ENCODE results near the gene UHRF2. TPM values are rescaled to one million over a fixed set of nuclear protein-coding genes. Genes with fewer than 3 reads are reported as not detected.

UHRF2 gene
- total RNA-seq, 1 experiment from 2014 or later = 40.6 TPM

GRCh38 chr9:6467006-6467625 is 54.1 kb downstream of the UHRF2 start:
- intact Hi-C loops (cut with micrococcal nuclease) = no loop called here
- ChIA-PET POLR2A (no interaction called here), RAD21 (ENCODE audit: low non-redundant PET in 1 of 2, low total read pairs in 2 of 2, uncharacterized antibody in 2 of 2, unreplicated experiment in 2 of 2) (no interaction called here), CTCF (no interaction called here)
- Histone ChIP-seq H3K36me3 (ENCODE audit: control insufficient read depth in 1 of 2, insufficient read depth in 2 of 2, low read length in 2 of 2) (no peaks in the 10 kb centered on the region; a peak in 1 of 4 replicates), H2AFZ (ENCODE audit: low read depth, low read length, poor library complexity, severe bottlenecking) (no peak overlapping the region), H3K4me3 (replicated peaks in 1 of 2; ENCODE audit: low read depth in 1 of 2, low read length in 2 of 2) (no peak overlapping the region), H3K9me3 (ENCODE audit: control insufficient read depth in 1 of 2, insufficient read depth in 1 of 2, low read depth in 1 of 2, low read length in 2 of 2) (no peaks in the 10 kb centered on the region), H4K20me1 (ENCODE audit: insufficient read depth) (peaks cover 11% of the 10 kb centered on the region; the same call in 1 of the 2 replicates), H3K79me2 (ENCODE audit: insufficient read depth, low read length) (peaks cover 45% of the 10 kb centered on the region), H3K4me2 (ENCODE audit: low read length) (no peak overlapping the region), H3K27ac (ENCODE audit: low read depth, low read length) (no peak overlapping the region), H3K9ac (ENCODE audit: low read length) (no peak overlapping the region), H3K9me2 (ENCODE audit: insufficient read depth) (no peaks in the 10 kb centered on the region), H3K4me1 (ENCODE audit: control insufficient read depth in 1 of 2, insufficient read depth in 2 of 2, low read length in 2 of 2) (no peaks in the 10 kb centered on the region), H3K27me3 (ENCODE audit: insufficient read depth, low read length) (no peaks in the 10 kb centered on the region)
- ATAC-seq (no peak), DNase-seq (ENCODE audit: low read depth, low spot score) (no peak)
- TF ChIP-seq FOSL1 (IDR thresholded peaks at IDR 0.05; ENCODE audit: low read depth) (no peak), YY1 (IDR thresholded peaks at IDR 0.05; ENCODE audit: extremely low read depth, insufficient replicate concordance, low read depth, low read length) (no peak), ZBTB33 (IDR thresholded peaks at IDR 0.05; ENCODE audit: extremely low read depth, insufficient replicate concordance, low read length) (no peak), POLR2A (IDR thresholded peaks at IDR 0.05; ENCODE audit: borderline replicate concordance, extremely low read depth, insufficient read depth, insufficient read length) (no peak), EZH2 (IDR thresholded peaks at IDR 0.05) (no peak), POLR2AphosphoS5 (IDR thresholded peaks at IDR 0.05; ENCODE audit: low read depth, low read length) (no peak), CEBPB (IDR thresholded peaks at IDR 0.05; ENCODE audit: low read depth) (no peak), EZH2phosphoT487 (IDR thresholded peaks at IDR 0.05; ENCODE audit: borderline replicate concordance) (no peak), SP1 (IDR thresholded peaks at IDR 0.05; ENCODE audit: low read depth) (no peak), TCF7L2 (IDR thresholded peaks at IDR 0.05; ENCODE audit: borderline replicate concordance, extremely low read depth, insufficient read depth, insufficient read length) (no peak), MAX (IDR thresholded peaks at IDR 0.05) (no peak), ZNF274 (IDR thresholded peaks at IDR 0.05; ENCODE audit: low read depth, low read length) (no peak), ZFX (IDR thresholded peaks at IDR 0.05) (no peak), JUND (IDR thresholded peaks at IDR 0.05) (no peak), EGR1 (IDR thresholded peaks at IDR 0.05; ENCODE audit: low read depth) (no peak), ELF1 (IDR thresholded peaks at IDR 0.05; ENCODE audit: borderline replicate concordance, low read depth) (no peak), SIN3A (IDR thresholded peaks at IDR 0.05; ENCODE audit: low read depth) (no peak), CTCF (IDR thresholded peaks at IDR 0.05 in 2 of 3, conservative IDR thresholded peaks at IDR 0.05 in 1 of 3; ENCODE audit: borderline replicate concordance in 1 of 3, insufficient read depth in 1 of 3, low read depth in 2 of 3, low read length in 2 of 3) (no peak), RAD21 (IDR thresholded peaks at IDR 0.05; ENCODE audit: low read depth) (no peak)
- no TSS peak for BruUV-seq (replicated peaks)
